HCT116 (cell line): Measurements from ENCODE around the gene SPAG8. TPM values are rescaled to one million over a fixed set of nuclear protein-coding genes. Genes with fewer than 3 reads are reported as not detected.

ENCODE experiments used
- ATAC-seq: fragments of 200-7000 bp; cut with Tn5 transposase; 2 replicates; pipeline ENCODE4 v1.9.1; 2020; ENCODE audit warnings: mild to moderate bottlenecking, moderate library complexity
- BruUV-seq: library from RNA; stranded (reverse); fragments of 400-500 nt; replicated peaks from 2 replicates; lab custom pipeline; 2021; lab: Mats Ljungman, UMichigan
- CTCF ChIA-PET: fragments of 300-600 bp; sonication (Branson Sonifier 250); formaldehyde crosslinking; loops from one replicate; lab custom pipeline; 2021; ENCODE audit warnings: antibody characterized with exemption; lab: Charles Lee
- POLR2A ChIA-PET: fragments of 300-600, 350-600 bp; sonication (Branson Sonifier 250); formaldehyde crosslinking; loops from one replicate; lab custom pipeline; 2021; ENCODE audit warnings: antibody characterized with exemption; lab: Charles Lee
- RAD21 ChIA-PET, 2 experiments: fragments of 300-600 bp; sonication (Branson Sonifier 250); formaldehyde crosslinking; loops; one replicate each; lab custom pipeline; 2023; ENCODE audit warnings: low total read pairs in 2 of 2; ENCODE audit not compliant: uncharacterized antibody in 2 of 2, unreplicated experiment in 2 of 2, low non-redundant PET in 1 of 2; lab: Charles Lee
- DNase-seq: peaks from one replicate; pipeline ENCODE4 v3.0.0-alpha.2; 2010; ENCODE audit warnings: low read depth, low spot score
- H2AFZ ChIP-seq: fragments of 200-600 bp; shearing (Covaris generic), sonication (generic); 2 replicates; pipeline ENCODE4 v1.6.1; 2017; ENCODE audit warnings: low read depth, mixed run types, mixed read lengths, antibody characterized with exemption, low read length; ENCODE audit not compliant: poor library complexity, severe bottlenecking
- H3K27ac ChIP-seq: 2 replicates; pipeline ENCODE4 v1.5.1; 2012; ENCODE audit warnings: low read depth, low read length
- H3K27me3 ChIP-seq: fragments of 200-600 bp; sonication (generic); 2 replicates; pipeline ENCODE4 v1.6.1; 2016; ENCODE audit warnings: mixed run types, low read length, mixed read lengths; ENCODE audit not compliant: insufficient read depth
- H3K36me3 ChIP-seq, 2 experiments: fragments of 200-500 bp in 1 of 2; fragments of 200-600 bp in 1 of 2; sonication (Bioruptor generic) in 1 of 2; sonication (generic) in 1 of 2; 2 replicates each; pipeline versions ENCODE4 v1.5.1 to v1.6.1; 2014 to 2016; ENCODE audit warnings: low read length in 2 of 2, inconsistent platforms in 1 of 2, mixed read lengths in 1 of 2, mixed run types in 1 of 2; ENCODE audit not compliant: insufficient read depth in 2 of 2, control insufficient read depth in 1 of 2
- H3K4me1 ChIP-seq, 2 experiments: fragments of 200-600 bp in 1 of 2; sonication (generic) in 1 of 2; 2 replicates each; pipeline versions ENCODE4 v1.5.1 to v1.6.1; 2012 to 2017; ENCODE audit warnings: low read length in 2 of 2, inconsistent platforms in 1 of 2, mild to moderate bottlenecking in 1 of 2, mixed read lengths in 1 of 2, mixed run types in 1 of 2, moderate library complexity in 1 of 2; ENCODE audit not compliant: insufficient read depth in 2 of 2, control insufficient read depth in 1 of 2
- H3K4me2 ChIP-seq: fragments of 200-600 bp; sonication (generic); 2 replicates; pipeline ENCODE4 v1.6.1; 2017; ENCODE audit warnings: mixed run types, low read length, mixed read lengths
- H3K4me3 ChIP-seq, 2 experiments: fragments of 200-600 bp in 1 of 2; sonication (generic) in 1 of 2; replicated peaks in 1 of 2; 2 replicates each; pipeline ENCODE4 v1.5.1; 2011 to 2016; ENCODE audit warnings: low read length in 2 of 2, control low read depth in 1 of 2, low read depth in 1 of 2, mild to moderate bottlenecking in 1 of 2, mixed read lengths in 1 of 2, mixed run types in 1 of 2
- H3K79me2 ChIP-seq: fragments of 200-600 bp; sonication (generic); 2 replicates; pipeline ENCODE4 v1.6.1; 2017; ENCODE audit warnings: mild to moderate bottlenecking, mixed run types, low read length, moderate library complexity, mixed read lengths; ENCODE audit not compliant: insufficient read depth
- H3K9ac ChIP-seq: fragments of 200-600 bp; sonication (generic); 2 replicates; pipeline ENCODE4 v1.6.1; 2016; ENCODE audit warnings: low read length, mixed read lengths
- H3K9me2 ChIP-seq: fragments of 200-600 bp; sonication (generic), shearing (Covaris generic); 2 replicates; pipeline ENCODE4 v1.6.1; 2017; ENCODE audit warnings: mixed run types, mild to moderate bottlenecking, moderate library complexity; ENCODE audit not compliant: insufficient read depth
- H3K9me3 ChIP-seq, 2 experiments: fragments of 200-500 bp in 1 of 2; fragments of 200-600 bp in 1 of 2; sonication (Bioruptor generic) in 1 of 2; sonication (generic) in 1 of 2; 2 replicates each; pipeline ENCODE4 v1.6.1; 2014 to 2017; ENCODE audit warnings: low read length in 2 of 2, mixed read lengths in 2 of 2, inconsistent platforms in 1 of 2, low read depth in 1 of 2, mild to moderate bottlenecking in 1 of 2, mixed run types in 1 of 2, moderate library complexity in 1 of 2; ENCODE audit not compliant: control insufficient read depth in 1 of 2, insufficient read depth in 1 of 2
- H4K20me1 ChIP-seq: fragments of 200-600 bp; sonication (generic), shearing (Covaris generic); 2 replicates; pipeline ENCODE4 v1.6.1; 2017; ENCODE audit warnings: mixed run types, mild to moderate bottlenecking, moderate library complexity; ENCODE audit not compliant: insufficient read depth
- CEBPB ChIP-seq: IDR thresholded peaks from 2 replicates; pipeline ENCODE4 v1.6.1; 2012; ENCODE audit warnings: low read depth
- EGR1 ChIP-seq: IDR thresholded peaks from 2 replicates; pipeline ENCODE4 v1.6.1; 2012; ENCODE audit warnings: low read depth
- EZH2phosphoT487 ChIP-seq: fragments of 200-600 bp; IDR thresholded peaks from 2 replicates; pipeline ENCODE4 v1.6.1; 2018; ENCODE audit warnings: antibody characterized with exemption, borderline replicate concordance
- RAD21 ChIP-seq: IDR thresholded peaks from 2 replicates; pipeline ENCODE4 v1.6.1; 2012; ENCODE audit warnings: low read depth, mild to moderate bottlenecking
- YY1 ChIP-seq: IDR thresholded peaks from 2 replicates; pipeline ENCODE4 v1.6.1; 2011; ENCODE audit warnings: low read length, low read depth, moderate library complexity, mild to moderate bottlenecking; ENCODE audit not compliant: insufficient replicate concordance; ENCODE audit errors: extremely low read depth
- intact Hi-C: fragments of 100-400 bp; cut with micrococcal nuclease; formaldehyde crosslinking; loops from 2 replicates; pipeline ENCODE4 v1.10.0; 2022
- total RNA-seq: library from RNA; stranded (reverse); gene quantifications from one replicate; pipeline ENCODE4 v1.2.1, GENCODE V29; 2021; ENCODE audit not compliant: unreplicated experiment
- TF ChIP-seq, protein P1 (sequence below), 3 experiments: fragments of 200-600 bp in 1 of 3; sonication (generic) in 1 of 3; IDR thresholded peaks in 2 of 3; conservative IDR thresholded peaks in 1 of 3; 2 replicates each; pipeline ENCODE4 v1.5.1; 2012 to 2017; ENCODE audit warnings: low read depth in 2 of 3, low read length in 2 of 3, antibody characterized with exemption in 1 of 3, borderline replicate concordance in 1 of 3, control low read depth in 1 of 3, mild to moderate bottlenecking in 1 of 3, mixed read lengths in 1 of 3, mixed run types in 1 of 3, moderate library complexity in 1 of 3; ENCODE audit not compliant: insufficient read depth in 1 of 3

SPAG8 gene
- total RNA-seq, 1 experiment from 2014 or later: 0.39 TPM

- POLR2A ChIA-PET: no interaction called here
These were observed 14.1 kb upstream of the SPAG8 start for GRCh38 chr9:35826071-35826701.

More at GRCh38 chr9:35826071-35826701, 14.1 kb upstream of the SPAG8 start:
- peak overlapping the region; percentile 5; the same call in 1 of the 2 replicates for H3K27ac ChIP-seq
- peak overlapping the region; percentile 49 for H2AFZ ChIP-seq
- peaks cover 3 to 20% of the 10 kb centered on the region in 2 experiments; a peak in 3 of 4 replicates for H3K4me1 ChIP-seq
- no peak overlapping the region for H3K4me3 ChIP-seq
- no peak overlapping the region for H3K9ac ChIP-seq
- intact Hi-C loops: loop anchor here (1.0 kb wide), 2 partner anchors 56 to 197 kb away; no protein-coding TSS in a partner anchor
- no peaks in the 10 kb centered on the region for H4K20me1 ChIP-seq
- ATAC-seq (peak; percentile 60), DNase-seq (peak; percentile 44)
- H3K36me3 ChIP-seq: no peaks in the 10 kb centered on the region
- H3K79me2 ChIP-seq: no peaks in the 10 kb centered on the region
- no peaks in the 10 kb centered on the region for H3K9me2 ChIP-seq
- H3K4me2 ChIP-seq: peak overlapping the region; percentile 8
- CTCF ChIA-PET: interaction anchor here (0.6 to 1.5 kb wide), 14 partner anchors 9 to 209 kb away, joined by 3 to 30 read pairs (median 5); partner anchors contain the start of genes CREB3, HINT2, NPR2 and SPAG8
- TF ChIP-seq EZH2phosphoT487 (no peak), RAD21 (peak; percentile 72), CEBPB (no peak), YY1 (peak; percentile 20), EGR1 (no peak)
- TF ChIP-seq, protein P1, sequence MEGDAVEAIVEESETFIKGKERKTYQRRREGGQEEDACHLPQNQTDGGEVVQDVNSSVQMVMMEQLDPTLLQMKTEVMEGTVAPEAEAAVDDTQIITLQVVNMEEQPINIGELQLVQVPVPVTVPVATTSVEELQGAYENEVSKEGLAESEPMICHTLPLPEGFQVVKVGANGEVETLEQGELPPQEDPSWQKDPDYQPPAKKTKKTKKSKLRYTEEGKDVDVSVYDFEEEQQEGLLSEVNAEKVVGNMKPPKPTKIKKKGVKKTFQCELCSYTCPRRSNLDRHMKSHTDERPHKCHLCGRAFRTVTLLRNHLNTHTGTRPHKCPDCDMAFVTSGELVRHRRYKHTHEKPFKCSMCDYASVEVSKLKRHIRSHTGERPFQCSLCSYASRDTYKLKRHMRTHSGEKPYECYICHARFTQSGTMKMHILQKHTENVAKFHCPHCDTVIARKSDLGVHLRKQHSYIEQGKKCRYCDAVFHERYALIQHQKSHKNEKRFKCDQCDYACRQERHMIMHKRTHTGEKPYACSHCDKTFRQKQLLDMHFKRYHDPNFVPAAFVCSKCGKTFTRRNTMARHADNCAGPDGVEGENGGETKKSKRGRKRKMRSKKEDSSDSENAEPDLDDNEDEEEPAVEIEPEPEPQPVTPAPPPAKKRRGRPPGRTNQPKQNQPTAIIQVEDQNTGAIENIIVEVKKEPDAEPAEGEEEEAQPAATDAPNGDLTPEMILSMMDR (IDR thresholded peaks at IDR 0.05 in 2 of 3, conservative IDR thresholded peaks at IDR 0.05 in 1 of 3; ENCODE audit: borderline replicate concordance in 1 of 3, insufficient read depth in 1 of 3, low read depth in 2 of 3, low read length in 2 of 3): peak; percentile 83 to 95 (median 89)
- H3K9me3 ChIP-seq: no peaks in the 10 kb centered on the region
- H3K27me3 ChIP-seq: no peaks in the 10 kb centered on the region
- BruUV-seq: no TSS peak
- RAD21 ChIA-PET: interaction anchor here (0.9 to 1.1 kb wide), 2 partner anchors 36 to 56 kb away, joined by 3 to 11 read pairs; no protein-coding TSS in a partner anchor
